Measurements from ENCODE around the gene NPTX2.

NPTX2 gene

GRCh38 chr7:98638853-98639252, 21.8 kb downstream of the NPTX2 start:
- Histone ChIP-seq H3K27ac (ENCODE audit: low read depth, low read length, severe bottlenecking) (no peak overlapping the region), H3K36me3 (ENCODE audit: control insufficient read depth, insufficient read depth, low read length) (no peaks in the 10 kb centered on the region), H3K4me1 (ENCODE audit: control insufficient read depth, insufficient read depth, low read length, poor library complexity, severe bottlenecking) (no peaks in the 10 kb centered on the region), H3K9me3 (ENCODE audit: control insufficient read depth, low read length) (peaks cover 5% of the 10 kb centered on the region), H3K4me3 (ENCODE audit: extremely low read depth, insufficient read depth, low read length, poor library complexity, severe bottlenecking) (no peak overlapping the region)
- 100% methylated on average over 1 of the region's 2 CpGs; no CpG with 5 or more reads in 1 of the 2 experiments for WGBS, 2 experiments (ENCODE audit: insufficient coverage in 2 of 2)

- no peaks in the 10 kb centered on the region for H3K36me3 ChIP-seq (ENCODE audit: control insufficient read depth, insufficient read depth, low read length)
Observed at GRCh38 chr7:98640375-98640774, 23.3 kb downstream of the NPTX2 start.

GRCh38 chr7:98641646-98642500, 24.8 kb downstream of the NPTX2 start:
- 71 to 84% methylated on average over 10 of the region's 15 CpGs for WGBS, 2 experiments (ENCODE audit: insufficient coverage in 2 of 2)
- no peak overlapping the region for H3K4me3 ChIP-seq (ENCODE audit: extremely low read depth, insufficient read depth, low read length, poor library complexity, severe bottlenecking)
- H3K9me3 ChIP-seq (ENCODE audit: control insufficient read depth, low read length) = peaks cover 5% of the 10 kb centered on the region
- H3K4me1 ChIP-seq (ENCODE audit: control insufficient read depth, insufficient read depth, low read length, poor library complexity, severe bottlenecking) = no peaks in the 10 kb centered on the region
- no peak overlapping the region for H3K27ac ChIP-seq (ENCODE audit: low read depth, low read length, severe bottlenecking)
- no peaks in the 10 kb centered on the region for H3K36me3 ChIP-seq (ENCODE audit: control insufficient read depth, insufficient read depth, low read length)

More at GRCh38 chr7:98640375-98640774, 23.3 kb downstream of the NPTX2 start:
- Histone ChIP-seq H3K27ac (ENCODE audit: low read depth, low read length, severe bottlenecking) (no peak overlapping the region), H3K4me3 (ENCODE audit: extremely low read depth, insufficient read depth, low read length, poor library complexity, severe bottlenecking) (no peak overlapping the region), H3K4me1 (ENCODE audit: control insufficient read depth, insufficient read depth, low read length, poor library complexity, severe bottlenecking) (no peaks in the 10 kb centered on the region), H3K9me3 (ENCODE audit: control insufficient read depth, low read length) (peaks cover 5% of the 10 kb centered on the region)
- 80 to 85% methylated on average over 9 of the region's 9 CpGs for WGBS, 2 experiments (ENCODE audit: insufficient coverage in 2 of 2)

GRCh38 chr7:98643236-98643985, 26.3 kb downstream of the NPTX2 start:
- no peak overlapping the region for H3K4me3 ChIP-seq (ENCODE audit: extremely low read depth, insufficient read depth, low read length, poor library complexity, severe bottlenecking)
- no peaks in the 10 kb centered on the region for H3K36me3 ChIP-seq (ENCODE audit: control insufficient read depth, insufficient read depth, low read length)
- H3K27ac ChIP-seq (ENCODE audit: low read depth, low read length, severe bottlenecking) = no peak overlapping the region
- no peaks in the 10 kb centered on the region for H3K4me1 ChIP-seq (ENCODE audit: control insufficient read depth, insufficient read depth, low read length, poor library complexity, severe bottlenecking)
- peaks cover 5% of the 10 kb centered on the region for H3K9me3 ChIP-seq (ENCODE audit: control insufficient read depth, low read length)
- 94% methylated on average over 2 of the region's 3 CpGs; no CpG with 5 or more reads in 1 of the 2 experiments for WGBS, 2 experiments (ENCODE audit: insufficient coverage in 2 of 2)

GRCh38 chr7:98646465-98646864, 29.4 kb downstream of the NPTX2 start:
- WGBS, 2 experiments (ENCODE audit: insufficient coverage in 2 of 2) = 88 to 91% methylated on average over 2 of the region's 2 CpGs
- no peak overlapping the region for H3K27ac ChIP-seq (ENCODE audit: low read depth, low read length, severe bottlenecking)
- no peaks in the 10 kb centered on the region for H3K36me3 ChIP-seq (ENCODE audit: control insufficient read depth, insufficient read depth, low read length)
- no peak overlapping the region for H3K4me3 ChIP-seq (ENCODE audit: extremely low read depth, insufficient read depth, low read length, poor library complexity, severe bottlenecking)
- no peaks in the 10 kb centered on the region for H3K4me1 ChIP-seq (ENCODE audit: control insufficient read depth, insufficient read depth, low read length, poor library complexity, severe bottlenecking)
- no peaks in the 10 kb centered on the region for H3K9me3 ChIP-seq (ENCODE audit: control insufficient read depth, low read length)

GRCh38 chr7:98647326-98647725, 30.2 kb downstream of the NPTX2 start:
- Histone ChIP-seq H3K4me3 (ENCODE audit: extremely low read depth, insufficient read depth, low read length, poor library complexity, severe bottlenecking) (no peak overlapping the region), H3K9me3 (ENCODE audit: control insufficient read depth, low read length) (no peaks in the 10 kb centered on the region), H3K4me1 (ENCODE audit: control insufficient read depth, insufficient read depth, low read length, poor library complexity, severe bottlenecking) (no peaks in the 10 kb centered on the region), H3K36me3 (ENCODE audit: control insufficient read depth, insufficient read depth, low read length) (no peaks in the 10 kb centered on the region), H3K27ac (ENCODE audit: low read depth, low read length, severe bottlenecking) (no peak overlapping the region)
- WGBS, 2 experiments (ENCODE audit: insufficient coverage in 2 of 2) = 83 to 86% methylated on average over 4 of the region's 4 CpGs

GRCh38 chr7:98651760-98652159, 34.7 kb downstream of the NPTX2 start:
- Histone ChIP-seq H3K4me3 (ENCODE audit: extremely low read depth, insufficient read depth, low read length, poor library complexity, severe bottlenecking) (no peak overlapping the region), H3K9me3 (ENCODE audit: control insufficient read depth, low read length) (no peaks in the 10 kb centered on the region), H3K4me1 (ENCODE audit: control insufficient read depth, insufficient read depth, low read length, poor library complexity, severe bottlenecking) (no peaks in the 10 kb centered on the region), H3K27ac (ENCODE audit: low read depth, low read length, severe bottlenecking) (no peak overlapping the region), H3K36me3 (ENCODE audit: control insufficient read depth, insufficient read depth, low read length) (no peaks in the 10 kb centered on the region)
- WGBS, 2 experiments (ENCODE audit: insufficient coverage in 2 of 2) = 80 to 91% methylated on average over 6 of the region's 6 CpGs

GRCh38 chr7:98653601-98654310, 36.7 kb downstream of the NPTX2 start:
- Histone ChIP-seq H3K27ac (ENCODE audit: low read depth, low read length, severe bottlenecking) (no peak overlapping the region), H3K36me3 (ENCODE audit: control insufficient read depth, insufficient read depth, low read length) (no peaks in the 10 kb centered on the region), H3K9me3 (ENCODE audit: control insufficient read depth, low read length) (no peaks in the 10 kb centered on the region), H3K4me1 (ENCODE audit: control insufficient read depth, insufficient read depth, low read length, poor library complexity, severe bottlenecking) (no peaks in the 10 kb centered on the region), H3K4me3 (ENCODE audit: extremely low read depth, insufficient read depth, low read length, poor library complexity, severe bottlenecking) (no peak overlapping the region)
- 76 to 100% methylated on average over 3 of the region's 6 CpGs for WGBS, 2 experiments (ENCODE audit: insufficient coverage in 2 of 2)

- no peak overlapping the region for H3K27ac ChIP-seq (ENCODE audit: low read depth, low read length, severe bottlenecking)
- no peaks in the 10 kb centered on the region for H3K9me3 ChIP-seq (ENCODE audit: control insufficient read depth, low read length)
- WGBS, 2 experiments (ENCODE audit: insufficient coverage in 2 of 2) = 67 to 88% methylated on average over 1 of the region's 3 CpGs
- H3K36me3 ChIP-seq (ENCODE audit: control insufficient read depth, insufficient read depth, low read length) = no peaks in the 10 kb centered on the region
- no peak overlapping the region for H3K4me3 ChIP-seq (ENCODE audit: extremely low read depth, insufficient read depth, low read length, poor library complexity, severe bottlenecking)
- no peaks in the 10 kb centered on the region for H3K4me1 ChIP-seq (ENCODE audit: control insufficient read depth, insufficient read depth, low read length, poor library complexity, severe bottlenecking)
Observed at GRCh38 chr7:98654524-98655272, 37.6 kb downstream of the NPTX2 start.

- Histone ChIP-seq H3K4me3 (ENCODE audit: extremely low read depth, insufficient read depth, low read length, poor library complexity, severe bottlenecking) (no peak overlapping the region), H3K27ac (ENCODE audit: low read depth, low read length, severe bottlenecking) (no peak overlapping the region), H3K4me1 (ENCODE audit: control insufficient read depth, insufficient read depth, low read length, poor library complexity, severe bottlenecking) (no peaks in the 10 kb centered on the region), H3K36me3 (ENCODE audit: control insufficient read depth, insufficient read depth, low read length) (no peaks in the 10 kb centered on the region), H3K9me3 (ENCODE audit: control insufficient read depth, low read length) (no peaks in the 10 kb centered on the region)
- WGBS, 2 experiments (ENCODE audit: insufficient coverage in 2 of 2) = 79 to 93% methylated on average over 3 to 5 of the region's 5 CpGs
Observed at GRCh38 chr7:98655611-98656010, 38.5 kb downstream of the NPTX2 start.

Measured in mesodermal cell (in vitro differentiated cells).